ENCODE measurements around the gene NPAS3.

Gene NPAS3

DNA sequence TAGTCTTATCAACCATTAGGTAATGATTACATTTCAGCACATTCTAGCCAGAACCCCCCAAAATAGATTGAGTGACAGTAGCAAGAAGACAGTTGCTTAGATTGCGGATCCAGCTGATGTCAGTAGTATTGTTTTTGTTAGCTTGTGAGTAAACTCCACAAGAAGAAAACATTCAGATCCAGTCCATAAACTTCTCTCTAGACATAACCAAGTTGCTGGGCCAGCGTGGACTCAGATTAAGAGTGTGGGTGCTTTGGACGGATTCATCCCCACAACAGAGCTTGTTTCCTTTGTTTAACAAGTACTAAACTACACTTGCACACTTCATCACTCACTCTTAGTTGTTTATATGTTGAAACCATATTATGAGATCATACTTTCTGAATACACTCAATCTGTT, 293.4 kb downstream of the NPAS3 start:
- Histone ChIP-seq H3K4me3 (ENCODE audit: low read length) (no peak overlapping the region), H3K4me1 (ENCODE audit: low read length) (no peaks in the 10 kb centered on the region), H3K36me3 (replicated peaks; ENCODE audit: low read depth, low read length) (no peaks in the 10 kb centered on the region), H3K27ac (ENCODE audit: low read length) (no peak overlapping the region), H3K9me3 (ENCODE audit: insufficient read depth, low read length) (no peaks in the 10 kb centered on the region), H2AFZ (ENCODE audit: low read depth, low read length) (no peak overlapping the region), H3K27me3 (ENCODE audit: low read depth, low read length) (no peaks in the 10 kb centered on the region), H3K4me2 (ENCODE audit: low read length) (no peak overlapping the region), H3K79me2 (ENCODE audit: low read length) (no peaks in the 10 kb centered on the region), H3K9ac (ENCODE audit: low read length) (no peak overlapping the region), H4K20me1 (ENCODE audit: insufficient read depth, low read length) (no peaks in the 10 kb centered on the region)
- TF ChIP-seq CTCF (IDR thresholded peaks at IDR 0.05; ENCODE audit: low read depth, low read length) (no peak), EZH2phosphoT487 (IDR thresholded peaks at IDR 0.05; ENCODE audit: low read depth) (no peak)

GRCh38 chr14:33237115-33237740, 298.5 kb downstream of the NPAS3 start:
- Histone ChIP-seq H3K27me3 (ENCODE audit: low read depth, low read length) (no peaks in the 10 kb centered on the region), H3K36me3 (replicated peaks; ENCODE audit: low read depth, low read length) (no peaks in the 10 kb centered on the region), H3K4me3 (ENCODE audit: low read length) (no peak overlapping the region), H3K9me3 (ENCODE audit: insufficient read depth, low read length) (no peaks in the 10 kb centered on the region), H3K27ac (ENCODE audit: low read length) (no peak overlapping the region), H4K20me1 (ENCODE audit: insufficient read depth, low read length) (no peaks in the 10 kb centered on the region), H3K4me2 (ENCODE audit: low read length) (no peak overlapping the region), H3K9ac (ENCODE audit: low read length) (no peak overlapping the region), H3K4me1 (ENCODE audit: low read length) (no peaks in the 10 kb centered on the region), H3K79me2 (ENCODE audit: low read length) (no peaks in the 10 kb centered on the region), H2AFZ (ENCODE audit: low read depth, low read length) (no peak overlapping the region)
- TF ChIP-seq EZH2phosphoT487 (IDR thresholded peaks at IDR 0.05; ENCODE audit: low read depth), result no peak
- TF ChIP-seq CTCF (IDR thresholded peaks at IDR 0.05; ENCODE audit: low read depth, low read length), result no peak

- H3K4me1 ChIP-seq (ENCODE audit: low read length), result no peaks in the 10 kb centered on the region
- no peaks in the 10 kb centered on the region for H3K27me3 ChIP-seq (ENCODE audit: low read depth, low read length)
- no peak overlapping the region for H3K4me3 ChIP-seq (ENCODE audit: low read length)
- H2AFZ ChIP-seq (ENCODE audit: low read depth, low read length), result no peak overlapping the region
- no peaks in the 10 kb centered on the region for H3K9me3 ChIP-seq (ENCODE audit: insufficient read depth, low read length)
- H3K36me3 ChIP-seq (replicated peaks; ENCODE audit: low read depth, low read length), result no peaks in the 10 kb centered on the region
- no peaks in the 10 kb centered on the region for H4K20me1 ChIP-seq (ENCODE audit: insufficient read depth, low read length)
- no peak overlapping the region for H3K4me2 ChIP-seq (ENCODE audit: low read length)
- H3K9ac ChIP-seq (ENCODE audit: low read length), result no peak overlapping the region
- H3K79me2 ChIP-seq (ENCODE audit: low read length), result no peaks in the 10 kb centered on the region
- TF ChIP-seq EZH2phosphoT487 (IDR thresholded peaks at IDR 0.05; ENCODE audit: low read depth) (no peak), CTCF (IDR thresholded peaks at IDR 0.05; ENCODE audit: low read depth, low read length) (no peak)
- no peak overlapping the region for H3K27ac ChIP-seq (ENCODE audit: low read length)
Measured at GRCh38 chr14:33239465-33239864, 300.8 kb downstream of the NPAS3 start.

- H3K79me2 ChIP-seq (ENCODE audit: low read length), result no peaks in the 10 kb centered on the region
- no peaks in the 10 kb centered on the region for H4K20me1 ChIP-seq (ENCODE audit: insufficient read depth, low read length)
- H3K4me1 ChIP-seq (ENCODE audit: low read length), result no peaks in the 10 kb centered on the region
- no peaks in the 10 kb centered on the region for H3K36me3 ChIP-seq (replicated peaks; ENCODE audit: low read depth, low read length)
- no peak overlapping the region for H3K4me3 ChIP-seq (ENCODE audit: low read length)
- no peak overlapping the region for H3K9ac ChIP-seq (ENCODE audit: low read length)
- no peak for TF ChIP-seq CTCF (IDR thresholded peaks at IDR 0.05; ENCODE audit: low read depth, low read length)
- TF ChIP-seq EZH2phosphoT487 (IDR thresholded peaks at IDR 0.05; ENCODE audit: low read depth), result no peak
- H3K4me2 ChIP-seq (ENCODE audit: low read length), result no peak overlapping the region
- no peaks in the 10 kb centered on the region for H3K9me3 ChIP-seq (ENCODE audit: insufficient read depth, low read length)
- no peak overlapping the region for H3K27ac ChIP-seq (ENCODE audit: low read length)
- H2AFZ ChIP-seq (ENCODE audit: low read depth, low read length), result no peak overlapping the region
- H3K27me3 ChIP-seq (ENCODE audit: low read depth, low read length), result no peaks in the 10 kb centered on the region
Measured at GRCh38 chr14:33240466-33240865, 301.8 kb downstream of the NPAS3 start.

Data from OCI-LY3 (cell line).